Raji (cell line): ENCODE results near the gene NUP153.

ENCODE experiments used
- POLR2A ChIP-seq: IDR thresholded peaks from 2 replicates; pipeline ENCODE4 v1.6.1; 2011; ENCODE audit warnings: low read depth, low read length, control low read depth; ENCODE audit not compliant: insufficient read depth

Gene NUP153

DNA sequence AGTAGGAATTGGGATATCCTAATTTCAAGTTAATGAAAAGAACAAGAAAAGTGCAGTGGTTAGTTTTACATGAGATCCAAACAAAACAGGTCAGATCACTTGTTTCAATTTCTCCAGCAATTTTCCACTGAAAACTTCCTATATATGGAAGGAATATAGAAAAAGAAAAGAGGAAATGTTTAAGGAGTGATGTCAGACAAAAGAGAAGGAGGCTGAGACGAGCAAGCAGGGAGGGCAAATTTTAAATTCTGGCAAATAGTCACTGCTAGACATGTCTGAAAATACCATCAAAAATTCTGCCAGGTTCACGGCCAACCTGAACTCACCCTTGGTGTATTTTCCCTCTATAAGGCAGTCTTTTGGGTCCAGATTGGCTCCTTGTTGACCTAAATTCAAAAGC, 9.5 kb upstream of the NUP153 start:
- no peak for TF ChIP-seq POLR2A

DNA sequence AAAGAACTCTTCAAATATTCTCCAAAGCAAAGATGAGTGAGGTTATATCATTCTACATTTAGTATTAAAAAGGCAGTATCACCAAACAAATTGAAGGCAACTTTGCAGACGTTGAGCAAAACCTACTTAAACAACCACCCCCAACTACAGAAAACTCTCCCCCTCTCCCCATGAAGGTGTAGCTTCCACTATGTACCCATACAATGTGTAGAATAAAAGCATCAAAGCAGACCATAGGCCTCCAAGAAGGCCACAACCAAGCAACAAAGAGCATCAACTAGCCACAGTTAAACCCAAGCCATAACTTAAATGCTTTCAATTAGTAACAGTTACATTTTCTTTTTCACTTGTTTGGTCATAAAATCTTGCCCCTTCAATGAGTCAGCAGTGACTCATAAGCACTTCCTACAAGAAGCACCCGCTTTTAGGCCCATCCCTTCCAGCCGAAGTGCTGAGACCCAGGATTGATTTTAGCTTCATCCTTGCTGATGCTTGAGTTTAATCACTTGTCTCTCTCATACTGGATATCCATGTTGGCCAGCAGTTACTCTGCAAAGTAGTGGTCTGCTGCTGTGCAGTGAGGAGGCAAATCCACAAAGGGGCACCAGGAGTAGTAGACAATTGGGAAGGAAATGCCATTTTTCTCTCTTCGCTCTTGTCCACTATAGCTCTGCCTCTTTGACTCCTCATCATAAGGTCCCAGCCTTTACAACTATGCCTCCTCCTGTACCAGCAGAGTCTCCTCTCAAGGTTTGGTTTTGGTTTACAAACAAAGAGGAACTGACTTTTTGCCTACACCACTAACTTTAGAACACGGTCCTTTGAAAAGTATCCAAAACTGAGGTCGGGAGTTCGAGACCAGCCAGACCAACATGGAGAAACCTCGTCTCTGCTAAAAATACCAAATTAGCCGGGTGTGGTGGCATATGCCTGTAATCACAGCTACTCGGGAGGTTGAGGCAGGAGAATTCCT, 8.4 kb upstream of the NUP153 start:
- no peak for TF ChIP-seq POLR2A

DNA sequence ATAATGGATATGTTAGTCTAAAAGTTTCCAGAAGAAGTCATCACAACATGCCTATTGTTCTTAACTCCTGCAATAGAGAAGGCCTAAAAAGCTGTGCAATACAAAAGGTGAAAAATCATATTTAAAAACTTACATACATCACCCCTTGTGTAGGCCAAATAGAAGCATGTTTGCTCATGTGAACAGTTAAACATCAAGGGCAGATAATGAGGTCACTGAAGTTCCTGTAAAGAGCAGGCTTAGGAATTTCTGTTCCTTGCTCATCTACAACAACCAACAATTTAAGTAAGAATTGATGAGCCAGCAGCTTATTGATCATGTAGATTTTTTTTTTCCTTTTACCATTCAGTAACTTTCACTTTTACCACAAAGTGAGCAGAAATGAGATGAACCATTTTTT, 7.5 kb upstream of the NUP153 start:
- TF ChIP-seq POLR2A: no peak

DNA sequence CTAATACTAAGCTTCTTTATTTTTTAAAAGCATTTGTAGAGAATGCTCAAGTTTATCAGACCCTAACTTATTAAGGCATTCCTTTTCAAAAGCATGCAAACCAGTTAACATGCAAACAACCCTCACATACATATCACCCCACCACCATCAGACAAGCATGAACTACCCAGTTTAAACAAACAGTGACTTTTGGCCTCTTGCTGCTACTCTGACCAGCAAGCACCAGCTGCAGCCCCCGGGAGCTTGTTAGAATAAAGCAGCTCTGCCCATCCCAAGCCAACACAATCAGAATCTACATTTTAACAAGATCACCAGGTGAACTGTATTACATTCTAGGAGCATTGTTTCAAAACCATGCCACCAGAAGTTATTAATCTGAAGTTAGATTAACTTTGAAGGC, 5.9 kb upstream of the NUP153 start:
- TF ChIP-seq POLR2A: no peak

DNA sequence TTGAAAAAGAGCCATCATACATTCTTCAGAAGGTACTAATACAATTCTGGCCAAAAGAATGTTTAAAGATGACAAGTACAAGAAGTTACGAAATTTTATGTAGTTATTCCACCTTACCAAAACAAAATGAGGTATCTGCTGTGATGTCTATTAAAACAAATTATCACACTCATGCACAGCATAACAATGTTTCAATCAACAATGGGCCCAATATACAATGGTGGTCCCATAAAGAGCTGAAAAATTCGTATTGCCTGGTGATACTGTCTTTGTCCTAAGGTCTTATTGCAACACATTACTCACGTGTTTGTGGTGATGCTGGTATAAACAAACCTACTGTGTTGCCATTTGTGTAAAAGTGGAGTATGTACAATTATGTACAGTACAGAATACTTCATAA, 3.6 kb upstream of the NUP153 start:
- no peak for TF ChIP-seq POLR2A

DNA sequence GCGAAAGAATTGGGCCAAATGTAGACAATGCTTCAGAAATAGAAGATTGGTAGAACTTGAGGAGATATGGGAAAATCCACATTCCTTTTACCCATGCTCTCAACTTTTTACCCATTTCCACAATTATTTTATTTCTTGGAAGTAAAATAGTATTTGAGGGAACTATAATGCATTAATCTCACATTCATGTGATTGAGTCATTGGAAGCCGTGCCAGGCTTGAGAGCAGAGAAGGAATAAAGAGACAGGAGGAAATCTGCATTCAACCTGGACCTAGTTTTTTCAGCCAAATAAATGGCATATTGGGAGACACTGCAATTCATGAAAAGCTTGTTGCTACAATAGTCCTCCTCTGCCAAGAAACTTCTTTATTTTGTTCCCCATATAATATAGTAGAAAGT, 2.8 kb upstream of the NUP153 start:
- TF ChIP-seq POLR2A: no peak

DNA sequence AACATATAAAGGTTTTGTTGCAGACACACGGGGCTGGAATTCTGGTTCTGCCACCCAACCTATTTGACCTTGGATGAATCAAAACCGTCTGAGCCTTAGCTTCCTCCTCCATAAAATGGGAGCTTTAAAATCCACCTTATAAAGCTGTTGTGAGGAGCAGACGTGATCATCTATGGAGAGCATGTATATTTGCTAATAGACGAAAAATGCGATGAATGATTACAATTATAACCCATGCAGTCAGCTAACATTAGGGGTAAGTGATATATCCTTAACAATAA, 586 bp upstream of the NUP153 start:
- TF ChIP-seq POLR2A: no peak

DNA sequence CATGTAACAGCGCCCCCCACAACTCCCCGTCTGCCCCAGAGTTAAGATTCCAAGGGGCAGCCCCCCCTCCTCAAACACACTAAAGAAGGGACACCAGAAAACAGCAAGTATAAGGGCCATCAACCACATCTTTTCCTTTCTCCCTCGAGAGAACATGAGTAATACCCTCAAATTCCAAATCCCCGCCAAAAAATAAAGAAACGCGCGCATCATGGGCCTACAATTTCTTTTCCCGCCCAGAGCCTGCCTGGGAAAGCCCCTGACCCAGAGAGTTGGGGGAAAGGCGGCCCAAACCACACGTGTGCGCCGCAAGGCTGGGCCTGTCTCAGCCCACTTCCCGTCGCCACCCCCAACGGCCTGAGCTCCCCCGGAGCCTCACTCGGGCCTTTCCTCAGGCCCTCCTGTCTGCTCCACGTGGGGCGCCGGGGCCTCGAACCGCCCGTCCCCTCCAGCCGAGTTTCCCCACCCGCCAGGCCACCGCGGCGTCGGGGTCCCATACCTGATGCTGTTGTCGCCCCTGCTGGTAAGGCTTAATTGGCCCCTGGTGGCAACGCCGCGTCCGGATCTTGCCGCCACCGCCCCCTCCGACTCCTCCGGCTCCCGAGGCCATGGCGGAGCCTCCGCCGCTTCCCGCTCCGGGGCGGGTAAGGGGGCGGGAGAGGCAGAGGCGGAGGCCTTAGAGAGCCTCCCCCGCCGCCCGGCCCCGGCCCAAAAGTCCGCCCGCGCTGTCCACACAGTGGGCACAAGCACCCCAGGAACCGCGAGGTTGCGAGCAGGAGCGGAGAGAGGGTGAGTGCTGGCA, 746 bp downstream of the NUP153 start:
- peak; percentile 57 for TF ChIP-seq POLR2A

DNA sequence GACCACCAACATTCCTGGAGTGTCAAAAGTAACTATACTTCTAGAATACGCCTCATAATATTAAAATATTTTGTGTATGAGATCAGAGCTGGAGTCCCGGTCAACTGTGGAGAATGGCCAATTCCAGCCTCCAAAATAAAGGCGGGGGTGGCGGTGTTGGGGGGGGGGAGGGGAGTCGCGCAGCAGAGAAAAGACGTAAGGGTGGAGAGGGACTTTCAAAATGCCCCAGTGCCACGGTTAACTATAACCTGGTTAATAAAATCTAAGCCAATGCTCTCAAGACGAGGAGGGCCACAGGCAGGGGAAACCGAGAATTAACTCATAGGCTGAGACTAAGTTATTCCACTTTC, 1.3 kb downstream of the NUP153 start:
- TF ChIP-seq POLR2A: no peak

DNA sequence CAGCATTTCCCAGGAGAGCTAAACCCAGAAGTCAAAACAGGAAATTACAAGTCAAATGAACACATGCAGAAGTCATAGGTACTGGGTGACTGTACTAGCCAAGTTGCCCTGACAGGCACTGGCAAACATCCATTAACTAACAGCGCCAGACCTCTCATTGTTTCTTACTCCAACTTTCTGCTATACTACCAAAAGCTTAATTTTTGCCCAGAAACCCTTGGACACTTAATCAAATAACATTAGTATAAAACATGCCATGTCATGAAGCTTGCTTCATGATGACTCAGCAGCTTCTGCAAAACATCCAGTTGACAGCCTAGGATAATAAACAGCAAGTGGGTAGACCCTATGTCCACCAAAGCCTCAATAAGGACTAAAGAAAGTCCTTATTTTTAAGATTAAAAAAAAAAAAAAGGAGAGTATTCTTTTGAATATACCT, 3.5 kb downstream of the NUP153 start:
- peak; percentile 33; the same call in 1 of the 2 replicates for TF ChIP-seq POLR2A

DNA sequence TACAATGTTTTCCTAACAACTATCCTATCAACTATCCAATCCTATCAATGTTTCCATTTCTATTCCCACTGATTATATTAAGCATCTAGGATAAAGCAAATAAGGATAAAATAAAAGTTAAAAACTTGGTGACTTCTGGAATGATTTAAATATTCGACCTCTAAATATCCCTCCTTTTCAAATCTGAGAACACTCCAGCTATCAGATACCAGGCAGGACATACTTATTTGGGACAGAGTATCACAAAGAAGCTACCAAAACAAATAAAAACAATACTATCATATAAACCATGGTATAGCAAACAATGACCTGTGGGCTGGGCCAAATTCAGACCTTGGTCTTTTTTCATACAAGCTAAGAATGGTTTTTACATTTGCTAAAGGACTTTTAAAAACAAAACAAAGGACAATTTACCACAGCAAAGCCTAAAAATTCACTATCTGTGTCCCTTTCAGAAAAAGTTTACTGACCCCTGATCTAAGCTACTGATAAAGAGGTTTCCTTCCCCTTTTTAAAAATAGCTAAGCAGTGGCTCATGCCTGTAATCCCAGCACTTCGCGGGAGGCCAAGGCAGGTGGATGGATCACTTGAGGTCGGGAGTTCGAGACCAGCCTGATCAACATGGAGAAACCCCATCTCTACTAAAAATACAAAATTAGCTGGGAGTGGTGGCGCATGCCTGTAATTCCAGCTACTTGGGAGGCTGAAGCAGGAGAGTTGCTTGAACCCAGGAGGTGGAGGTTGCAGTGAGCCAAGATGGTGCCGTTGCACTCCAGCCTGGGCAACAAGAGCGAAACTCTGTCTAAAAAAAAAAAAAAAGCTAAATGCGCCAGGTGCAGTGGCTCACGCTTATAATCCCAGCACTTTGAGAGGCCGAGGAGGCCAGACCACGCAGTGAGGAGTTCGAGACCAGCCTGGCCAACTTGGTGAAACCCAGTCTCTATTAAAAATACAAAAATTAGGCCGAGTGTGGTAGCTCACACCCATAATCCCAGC, 6.0 kb downstream of the NUP153 start:
- no peak for TF ChIP-seq POLR2A

DNA sequence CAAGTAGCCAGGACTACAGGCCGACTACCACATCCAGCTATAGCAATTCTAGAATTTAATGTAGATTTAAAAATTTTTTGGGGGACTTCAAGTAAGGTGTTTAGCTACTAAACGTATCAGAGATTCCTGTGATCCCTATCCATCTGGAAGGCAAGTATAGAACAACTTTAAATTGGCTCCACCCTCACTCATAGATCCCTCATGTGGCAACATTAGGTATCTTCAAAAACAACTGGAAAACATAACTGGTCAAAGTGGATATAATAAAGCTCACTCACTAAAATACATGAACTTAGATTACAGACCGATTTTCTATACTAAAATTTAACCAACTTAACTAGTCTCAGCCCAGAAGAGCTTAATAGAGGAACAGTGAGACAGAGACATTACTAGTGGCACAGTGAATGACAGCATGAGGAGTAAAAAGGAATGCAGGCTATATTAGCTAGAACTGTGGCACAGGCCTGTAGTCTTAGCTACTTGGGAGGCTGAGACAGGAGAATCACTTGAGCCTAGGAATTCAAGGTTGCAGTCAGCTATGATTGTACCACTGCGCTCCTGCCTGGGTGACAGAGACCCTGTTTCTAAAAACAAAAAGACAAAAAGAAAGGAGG, 14.7 kb downstream of the NUP153 start:
- TF ChIP-seq POLR2A: no peak

DNA sequence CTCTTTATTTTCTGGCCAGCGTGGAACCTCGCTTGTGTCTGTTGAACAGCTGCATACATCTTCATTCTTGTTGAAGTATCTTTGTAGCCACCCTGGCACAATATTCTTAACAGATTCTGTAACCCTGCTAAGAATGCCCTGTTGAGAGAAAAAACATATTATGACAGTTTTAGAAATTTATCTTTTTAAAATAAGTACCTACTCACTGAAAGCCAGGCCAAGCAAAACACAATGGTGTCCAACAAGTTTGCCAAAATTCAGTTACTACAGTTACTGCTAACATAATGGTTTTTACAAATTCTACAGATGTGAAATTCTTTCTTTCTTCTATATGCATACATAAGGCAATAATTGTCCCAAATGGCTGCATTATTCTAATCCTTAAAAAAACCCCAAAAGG, 18.2 kb downstream of the NUP153 start:
- no peak for TF ChIP-seq POLR2A

DNA sequence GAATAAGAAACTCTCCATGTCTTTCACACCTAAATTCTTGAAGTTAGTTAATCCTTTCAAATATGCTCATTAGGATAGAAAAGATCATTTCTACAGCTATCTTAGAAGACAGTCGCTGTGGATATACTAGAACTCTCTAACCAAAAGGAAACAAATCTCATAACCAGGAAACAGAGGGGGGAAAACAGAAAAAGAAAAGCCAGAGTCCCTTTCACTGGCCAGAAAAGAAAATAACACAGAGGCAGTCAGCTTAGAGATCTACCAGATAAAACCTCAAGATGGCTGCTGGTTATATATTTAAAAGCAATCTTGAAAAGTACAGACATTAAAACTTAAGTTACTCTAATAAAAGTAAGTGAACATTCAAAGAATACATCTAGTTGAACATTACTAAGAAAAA, 19.6 kb downstream of the NUP153 start:
- no peak for TF ChIP-seq POLR2A

DNA sequence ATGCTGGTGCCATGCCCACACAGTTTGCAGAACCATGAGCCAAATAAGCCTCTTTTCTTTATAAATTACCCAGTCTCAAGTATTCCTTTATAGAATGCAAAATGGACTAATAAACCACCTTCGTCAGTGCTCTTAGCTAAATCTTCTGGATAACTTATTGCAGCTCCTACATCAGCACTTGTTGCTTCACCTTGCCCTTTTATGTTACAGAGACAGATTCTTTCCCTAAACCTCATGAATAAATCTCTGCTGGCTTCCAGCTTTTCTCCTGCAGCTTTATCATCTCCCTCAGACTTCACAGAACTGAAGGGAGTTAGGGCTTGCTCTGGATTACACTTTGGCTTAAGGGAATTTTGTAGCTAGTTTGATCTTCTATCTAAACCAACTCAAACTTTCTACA, 22.6 kb downstream of the NUP153 start:
- no peak for TF ChIP-seq POLR2A
